Measurements from ENCODE around the gene CNTN5.

The CNTN5 gene

GRCh38 chr11:99171330-99171729, 150.6 kb downstream of the CNTN5 start:
- no peak for DNase-seq

DNA sequence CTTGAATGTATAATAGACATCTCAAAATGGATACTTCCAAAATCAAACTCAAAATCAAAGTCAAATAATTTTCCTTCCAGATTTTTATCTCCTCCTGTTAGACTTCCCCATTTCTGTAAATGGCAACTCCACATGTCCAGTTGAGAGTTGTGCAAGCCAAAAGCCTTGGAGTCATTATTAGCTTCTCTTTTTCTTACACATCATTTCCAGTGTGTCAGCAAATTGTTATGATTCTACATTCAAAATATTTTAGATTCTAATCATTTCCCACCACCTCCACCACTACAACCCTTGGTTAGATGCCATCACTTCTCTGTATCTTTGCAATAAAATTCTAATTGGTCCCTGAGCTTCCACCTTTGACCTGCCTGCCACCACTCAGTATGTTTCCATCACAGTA, 155.7 kb downstream of the CNTN5 start:
- no peak for DNase-seq

DNA sequence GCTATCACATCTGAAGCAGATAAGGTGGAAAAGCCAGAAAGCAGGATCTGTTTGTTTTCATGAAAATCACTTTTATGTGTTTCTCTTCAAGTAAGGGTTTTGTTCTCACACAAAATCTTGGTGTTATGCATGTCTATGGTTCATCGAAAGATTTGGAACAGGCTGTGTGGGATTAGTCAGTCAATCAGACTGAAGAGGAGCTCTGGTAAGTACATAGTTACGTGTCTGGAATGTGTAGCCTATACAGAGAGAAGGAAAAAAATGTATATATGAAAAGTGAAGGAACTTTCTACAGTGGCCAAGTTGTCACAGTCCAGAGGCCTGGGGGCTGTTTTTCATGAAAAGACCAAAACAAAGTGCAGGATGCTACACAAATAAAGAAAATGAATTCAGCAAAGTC, 156.7 kb downstream of the CNTN5 start:
- no peak for DNase-seq

DNA sequence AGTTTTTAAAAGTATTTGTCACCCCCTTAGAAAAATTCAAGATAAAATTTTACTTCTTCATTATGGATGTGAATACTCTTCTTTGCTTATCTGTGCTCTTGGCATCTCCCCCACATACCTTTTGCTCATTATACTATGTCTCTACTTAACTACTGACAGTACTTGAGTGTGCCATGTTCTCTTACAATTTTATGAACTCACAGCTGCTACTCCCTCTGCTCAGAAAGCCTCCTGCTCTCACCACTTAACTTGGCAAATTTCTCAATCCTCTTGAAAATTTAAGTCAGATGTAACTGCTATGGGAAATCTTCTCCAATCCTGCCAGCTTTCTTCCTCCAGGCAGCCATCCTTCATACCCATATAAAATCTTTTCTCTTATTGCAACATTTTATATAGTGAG, 163.4 kb downstream of the CNTN5 start:
- no peak for DNase-seq

DNA sequence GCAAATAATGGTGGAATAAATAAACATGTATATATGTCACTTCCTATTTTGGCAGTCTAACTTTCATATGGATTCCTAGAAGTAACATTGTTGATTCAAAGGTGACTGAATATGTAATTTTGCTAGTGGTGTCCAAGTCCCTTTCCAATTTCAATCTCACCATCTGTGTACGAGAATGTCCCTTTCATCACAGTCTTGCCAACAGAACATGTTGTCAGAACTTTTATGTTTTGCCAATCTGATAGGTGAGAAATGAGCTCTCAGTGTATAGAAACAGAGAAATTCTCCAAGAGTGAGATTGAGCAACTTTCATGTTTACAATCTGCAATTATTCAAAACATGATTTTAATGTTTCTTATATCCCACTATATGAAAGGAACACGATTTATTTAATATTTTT, 167.5 kb downstream of the CNTN5 start:
- no peak for DNase-seq

GRCh38 chr11:99192716-99193115, 172.0 kb downstream of the CNTN5 start:
- no peak for DNase-seq

DNA sequence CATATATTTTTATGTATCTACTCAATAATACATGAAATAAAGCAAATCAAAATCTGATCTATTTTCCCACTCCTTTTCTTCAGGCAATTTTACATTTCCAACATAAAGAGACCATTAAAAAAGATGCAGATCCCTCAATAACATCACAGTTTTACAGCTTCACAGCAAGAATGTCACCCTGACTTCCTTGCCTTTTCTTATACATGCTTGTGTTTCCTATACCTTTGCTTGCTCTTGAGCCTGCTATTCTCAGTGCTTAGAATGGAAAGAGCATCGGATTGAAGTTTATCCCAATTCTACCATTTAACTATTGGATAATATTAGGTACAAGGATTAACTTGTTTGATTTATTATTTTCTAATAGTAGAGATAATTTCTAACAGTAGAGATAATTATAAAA, 176.7 kb downstream of the CNTN5 start:
- no peak for DNase-seq

DNA sequence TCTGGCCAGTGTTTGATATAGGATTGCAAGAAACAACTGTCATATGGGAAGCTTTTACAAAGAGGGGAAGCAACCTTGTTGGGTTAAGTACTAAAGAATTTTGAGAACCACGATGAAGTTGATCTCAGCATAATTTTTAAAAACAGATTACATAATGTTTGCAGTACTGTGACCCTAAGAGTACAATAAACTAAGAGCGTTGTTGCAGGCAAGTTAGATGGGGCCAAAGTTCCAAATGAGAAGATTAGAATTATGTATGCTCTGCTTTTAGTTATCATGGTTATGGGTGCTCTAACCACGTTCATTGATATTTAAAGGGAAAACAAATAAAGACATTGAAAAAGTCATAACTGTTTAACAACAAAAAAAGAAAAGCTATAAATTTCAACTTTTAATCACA, 177.5 kb downstream of the CNTN5 start:
- no peak for DNase-seq

DNA sequence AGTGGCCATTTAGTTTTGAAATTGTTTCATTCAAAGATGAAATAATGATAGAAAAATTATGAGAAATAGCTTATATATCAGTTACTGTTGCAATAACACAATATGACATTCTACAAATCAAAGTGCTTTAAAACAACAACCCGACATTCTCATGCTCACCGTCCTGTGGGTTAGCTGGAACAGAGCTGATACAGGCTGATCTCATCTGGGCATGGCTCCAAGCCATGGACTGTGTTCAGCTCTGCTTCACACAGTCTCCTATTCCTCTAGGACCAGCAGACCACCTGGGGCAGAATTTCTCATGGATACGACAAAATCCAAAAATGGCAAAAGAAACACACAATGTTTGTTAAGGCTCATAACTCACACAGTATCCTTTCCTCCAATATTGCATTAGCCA, 178.6 kb downstream of the CNTN5 start:
- DNase-seq, result no peak

DNA sequence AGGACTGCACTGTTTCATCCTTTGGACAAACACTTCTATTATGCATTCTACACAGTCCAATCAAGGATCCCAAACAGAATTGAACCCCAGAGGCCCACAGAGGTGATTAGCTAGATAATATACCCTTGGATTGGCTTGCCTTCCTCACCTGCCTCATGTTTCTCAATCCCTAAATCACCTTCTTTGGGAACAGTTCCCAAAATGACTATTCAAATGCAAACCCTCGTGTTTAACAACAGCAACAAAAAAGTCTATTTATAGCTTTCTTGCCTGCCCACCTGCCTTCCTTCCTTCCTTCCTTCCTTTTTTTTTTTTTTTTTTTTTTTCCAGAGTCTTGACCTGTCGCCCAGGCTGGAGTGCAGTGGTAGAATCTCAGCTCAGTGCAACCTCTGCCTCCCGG, 180.0 kb downstream of the CNTN5 start:
- no peak for DNase-seq

DNA sequence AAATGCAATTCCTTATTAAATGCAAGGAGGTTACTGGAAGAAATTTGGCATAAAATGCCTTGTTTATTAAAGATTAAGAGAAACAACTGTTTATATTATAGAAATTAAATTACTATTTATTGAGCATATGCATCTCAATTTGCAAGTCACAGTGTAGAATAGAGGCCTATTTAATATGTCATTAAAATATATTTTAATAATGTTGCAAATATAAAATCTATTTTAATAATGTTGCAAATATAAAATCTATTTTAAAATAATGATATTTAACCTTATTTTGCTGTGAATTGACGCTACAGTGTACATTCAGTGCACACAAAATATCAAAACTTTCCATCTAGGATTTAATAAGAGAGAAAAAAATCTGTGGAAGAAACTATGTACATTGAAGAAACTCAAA, 188.1 kb downstream of the CNTN5 start:
- no peak for DNase-seq

GRCh38 chr11:99229544-99229943, 208.8 kb downstream of the CNTN5 start:
- no peak for DNase-seq

DNA sequence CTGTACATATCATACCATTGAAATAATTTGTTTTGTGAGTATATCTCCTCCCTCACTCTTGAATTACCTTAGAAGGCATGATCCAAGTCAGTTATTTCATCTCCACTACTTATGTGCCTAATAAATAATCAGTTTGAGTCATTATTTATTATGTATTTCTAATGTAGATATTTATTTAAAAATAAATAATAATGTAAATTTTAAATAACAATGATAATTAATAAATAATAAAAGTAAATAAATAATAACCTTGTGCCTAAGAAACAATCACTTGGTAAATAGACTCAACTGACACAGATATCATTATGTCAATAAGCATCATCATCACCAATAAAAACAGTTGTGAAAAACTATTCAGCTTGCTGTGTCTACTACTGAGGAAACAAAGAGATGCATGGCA, 213.8 kb downstream of the CNTN5 start:
- no peak for DNase-seq

GRCh38 chr11:99238401-99238800, 217.7 kb downstream of the CNTN5 start:
- no peak for DNase-seq

- DNase-seq, result no peak
These were observed 219.7 kb downstream of the CNTN5 start for GRCh38 chr11:99240192-99241030.

- DNase-seq, result no peak
These were observed 220.3 kb downstream of the CNTN5 start for GRCh38 chr11:99241066-99241465.

DNA sequence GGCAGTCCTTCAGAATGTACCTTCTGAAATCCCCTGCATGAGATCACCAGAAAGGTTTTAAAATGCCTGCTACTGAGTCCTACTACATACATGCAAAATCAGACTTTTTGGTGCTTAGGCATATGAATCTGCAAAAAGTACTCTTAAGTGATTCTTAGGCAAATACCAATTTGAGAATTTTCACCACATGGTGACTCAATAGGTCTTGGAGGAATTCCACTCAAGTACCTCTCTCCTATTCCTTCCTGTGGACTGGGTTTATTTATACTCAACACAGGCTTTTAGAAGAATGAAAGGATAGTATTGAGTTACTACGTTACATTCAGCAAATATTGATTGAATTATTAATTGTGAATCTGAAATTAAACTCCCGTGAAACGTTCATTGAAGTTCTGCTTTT, 223.9 kb downstream of the CNTN5 start:
- no peak for DNase-seq

- DNase-seq, result no peak
These were observed 225.4 kb downstream of the CNTN5 start for GRCh38 chr11:99246199-99246598.

DNA sequence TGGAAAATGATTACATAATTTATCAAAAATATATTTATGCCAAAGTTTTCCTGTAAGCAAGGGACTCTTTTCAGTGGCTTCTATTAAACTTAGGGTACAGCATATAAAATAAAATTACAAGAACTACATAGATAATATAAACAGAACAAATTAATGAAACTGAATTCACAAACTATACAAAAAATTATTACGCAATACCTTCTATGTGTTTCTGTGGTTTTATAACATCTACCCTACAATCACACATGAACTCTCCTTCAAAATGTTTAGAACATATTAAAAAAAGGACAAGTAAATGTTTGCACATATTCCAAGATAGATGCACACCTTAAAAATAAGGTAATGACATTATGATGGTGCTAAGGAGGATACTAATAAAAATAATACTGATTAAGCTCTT, 235.9 kb downstream of the CNTN5 start:
- no peak for DNase-seq

DNA sequence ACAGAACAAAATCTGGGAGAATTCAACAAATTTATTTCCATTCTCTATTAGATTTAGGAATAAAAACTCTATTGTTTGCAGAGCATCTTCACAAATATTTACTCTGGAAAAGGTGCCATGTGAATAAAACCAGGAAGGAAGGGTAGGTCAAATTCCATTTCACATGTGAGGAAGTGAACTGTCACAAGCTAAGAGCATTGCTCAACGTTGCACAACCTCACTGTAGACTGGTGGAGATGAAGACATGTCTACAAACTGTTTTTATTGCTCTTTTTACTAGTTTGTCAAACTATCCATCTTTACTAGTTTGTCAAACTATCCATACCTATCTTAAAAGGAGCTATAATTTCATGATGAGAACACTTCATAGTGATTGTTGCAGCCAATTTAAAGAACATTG, 236.4 kb downstream of the CNTN5 start:
- DNase-seq, result no peak

GRCh38 chr11:99260696-99261095, 239.9 kb downstream of the CNTN5 start:
- DNase-seq, result no peak

DNA sequence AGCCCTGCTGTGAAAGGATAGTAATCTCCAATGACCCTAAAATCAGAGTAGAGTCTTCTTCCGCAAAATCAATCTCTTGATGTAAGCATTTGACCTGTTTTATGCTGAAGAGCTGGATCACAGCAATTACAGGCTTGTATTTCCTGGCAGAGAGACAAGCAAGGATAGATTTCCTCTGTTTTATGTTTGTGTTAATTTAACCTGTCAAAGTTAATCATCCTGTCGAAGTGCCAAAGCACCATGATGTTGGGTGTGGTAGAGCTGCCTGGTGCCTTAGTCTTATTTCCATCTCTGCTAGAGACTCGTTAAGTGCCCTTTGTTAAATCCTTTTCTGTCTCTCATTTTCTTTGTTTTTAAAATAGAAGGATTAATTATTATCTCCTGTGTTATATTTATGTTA, 248.1 kb downstream of the CNTN5 start:
- DNase-seq, result no peak

GRCh38 chr11:99271527-99271926, 250.8 kb downstream of the CNTN5 start:
- DNase-seq, result no peak

DNA sequence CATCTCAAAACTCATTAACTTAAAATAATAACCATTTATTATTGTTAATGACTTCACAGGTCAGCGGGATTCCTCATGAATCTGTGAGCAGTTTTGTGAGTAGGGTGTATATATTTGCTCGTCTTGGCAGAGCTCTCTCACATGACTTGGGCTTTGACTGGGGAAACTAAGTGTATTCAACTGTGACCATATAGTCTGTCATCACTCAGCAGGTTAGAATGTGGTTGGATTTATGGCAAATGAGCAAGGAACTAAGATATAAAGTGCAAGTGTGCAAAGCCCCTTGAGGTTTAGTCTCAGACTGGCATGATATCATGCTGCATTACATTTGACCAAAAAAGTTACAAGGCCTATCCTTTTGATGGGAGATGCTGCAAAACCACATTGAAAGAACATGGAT, 254.8 kb downstream of the CNTN5 start:
- DNase-seq, result no peak

GRCh38 chr11:99277281-99277680, 256.5 kb downstream of the CNTN5 start:
- no peak for DNase-seq

Data from CD4-positive, alpha-beta T cell treated with Interleukin-6 for 4 hours (primary cell).